ENCODE data around the gene AUTS2.

DNA sequence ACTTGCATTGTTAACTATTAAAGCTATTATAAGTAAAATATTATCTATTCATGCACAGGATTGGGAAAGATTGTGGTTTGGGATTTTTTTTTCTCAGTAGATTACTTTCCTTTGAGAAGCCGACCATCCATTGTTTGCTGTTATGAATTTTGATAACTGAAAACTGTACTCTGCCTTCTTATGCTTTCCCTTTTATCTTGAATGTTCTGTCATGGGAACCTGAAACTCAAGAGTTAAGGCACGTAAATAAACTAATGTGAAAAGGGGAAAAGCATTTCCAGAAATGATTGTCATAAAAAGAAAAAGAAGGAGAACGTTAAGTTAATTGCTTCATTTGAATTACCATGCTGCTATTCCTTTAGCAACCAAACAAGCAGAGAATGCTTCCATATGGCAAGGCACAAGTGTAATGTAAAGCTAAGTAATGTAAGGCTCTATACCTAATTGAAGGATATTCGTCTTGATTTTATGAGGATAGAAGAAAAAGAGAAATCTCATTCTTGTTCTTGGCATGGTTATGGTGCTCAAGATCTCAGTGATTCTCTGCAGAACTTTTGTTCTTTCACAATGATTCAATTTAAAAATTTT lies 370.8 kb downstream of the AUTS2 start:
- TF ChIP-seq, protein P1, sequence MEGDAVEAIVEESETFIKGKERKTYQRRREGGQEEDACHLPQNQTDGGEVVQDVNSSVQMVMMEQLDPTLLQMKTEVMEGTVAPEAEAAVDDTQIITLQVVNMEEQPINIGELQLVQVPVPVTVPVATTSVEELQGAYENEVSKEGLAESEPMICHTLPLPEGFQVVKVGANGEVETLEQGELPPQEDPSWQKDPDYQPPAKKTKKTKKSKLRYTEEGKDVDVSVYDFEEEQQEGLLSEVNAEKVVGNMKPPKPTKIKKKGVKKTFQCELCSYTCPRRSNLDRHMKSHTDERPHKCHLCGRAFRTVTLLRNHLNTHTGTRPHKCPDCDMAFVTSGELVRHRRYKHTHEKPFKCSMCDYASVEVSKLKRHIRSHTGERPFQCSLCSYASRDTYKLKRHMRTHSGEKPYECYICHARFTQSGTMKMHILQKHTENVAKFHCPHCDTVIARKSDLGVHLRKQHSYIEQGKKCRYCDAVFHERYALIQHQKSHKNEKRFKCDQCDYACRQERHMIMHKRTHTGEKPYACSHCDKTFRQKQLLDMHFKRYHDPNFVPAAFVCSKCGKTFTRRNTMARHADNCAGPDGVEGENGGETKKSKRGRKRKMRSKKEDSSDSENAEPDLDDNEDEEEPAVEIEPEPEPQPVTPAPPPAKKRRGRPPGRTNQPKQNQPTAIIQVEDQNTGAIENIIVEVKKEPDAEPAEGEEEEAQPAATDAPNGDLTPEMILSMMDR (IDR thresholded peaks at IDR 0.05) = no peak
- no peak for TF ChIP-seq POLR2A (IDR thresholded peaks at IDR 0.05)

Data from breast epithelium (tissue), 3 donors.